Measurements from ENCODE around the gene PRDM1.

PRDM1 gene

DNA sequence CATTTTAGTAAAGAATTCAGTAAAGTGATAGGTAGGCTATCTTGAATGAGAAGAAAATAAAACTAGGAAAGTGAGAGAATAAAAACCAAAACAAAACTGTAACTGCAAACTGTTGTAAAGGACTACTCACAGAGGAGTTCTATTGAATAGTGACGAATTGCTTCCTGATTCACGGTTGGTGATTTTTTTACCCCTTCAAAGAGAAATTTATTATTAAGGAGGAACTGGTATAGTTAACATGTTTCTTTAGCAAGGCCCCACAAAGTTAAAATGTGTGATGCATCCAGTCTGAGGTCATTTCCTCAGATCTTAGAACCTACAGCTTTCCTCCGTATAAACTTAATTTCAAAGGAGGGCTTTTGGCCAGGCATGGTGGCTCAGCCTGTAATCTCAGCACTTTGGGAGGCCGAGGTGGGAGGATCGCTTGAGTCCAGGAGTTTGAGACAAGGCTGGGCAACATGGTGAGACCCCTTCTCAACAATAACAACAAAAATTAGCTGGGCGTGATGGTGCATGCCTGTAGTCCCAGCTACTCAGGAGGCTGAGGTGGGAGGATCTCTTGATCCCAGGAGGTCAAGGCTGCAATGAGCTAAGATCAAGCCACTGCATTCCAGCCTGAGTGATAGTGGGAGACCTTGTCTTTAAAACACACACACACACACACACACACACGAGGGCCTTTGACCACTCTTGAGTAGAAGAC is 8.3 kb downstream of the PRDM1 start:
- FAIRE-seq = no peak
- DNase-seq (ENCODE audit: insufficient read length, low spot score) = no peak

GRCh38 chr6:106094964-106095335 is 8.8 kb downstream of the PRDM1 start:
- no peak for TF ChIP-seq POLR2A (IDR thresholded peaks at IDR 0.05; ENCODE audit: low read depth, low read length)

More for the DNA sequence above, 8.3 kb downstream of the PRDM1 start:
- TF ChIP-seq POLR2A (IDR thresholded peaks at IDR 0.05; ENCODE audit: low read depth, low read length) = no peak

DNA sequence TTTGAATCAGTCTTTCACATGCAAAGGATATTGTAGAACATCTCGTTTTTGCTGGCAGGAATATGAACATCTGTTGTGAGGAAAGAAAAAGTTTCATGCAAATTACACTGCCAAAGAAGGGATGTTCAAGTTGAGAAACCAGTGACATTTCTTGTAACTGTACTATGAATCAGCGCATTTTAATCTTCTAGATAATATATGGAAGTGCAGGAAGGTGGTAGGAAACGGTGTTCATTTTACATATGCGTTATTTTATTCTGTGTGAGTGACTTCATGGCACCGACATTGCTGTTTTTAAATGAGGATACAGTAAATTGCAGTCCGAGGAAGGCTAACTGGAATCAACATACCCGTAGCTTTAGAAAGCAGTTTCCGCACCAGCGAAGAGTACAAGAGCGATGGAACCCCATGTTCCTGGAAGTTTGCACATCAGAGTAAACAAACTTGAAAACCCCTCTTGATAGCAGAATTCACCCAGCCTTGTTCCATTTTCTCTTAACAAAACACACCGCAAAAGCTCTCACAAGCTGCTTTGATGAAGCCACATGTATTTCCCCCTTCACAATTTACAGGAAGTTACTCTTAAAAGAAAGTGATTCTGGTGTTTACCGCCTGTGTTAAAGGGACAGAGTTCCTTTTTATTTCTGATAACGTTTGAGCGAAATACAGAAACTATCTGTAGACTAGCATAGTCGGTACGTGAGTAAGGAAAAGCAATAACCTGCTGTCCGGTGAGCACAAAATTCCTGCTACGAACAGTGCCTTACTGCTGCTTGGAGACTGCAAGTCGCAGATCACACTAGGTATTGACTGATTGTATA is 11.5 kb downstream of the PRDM1 start:
- FAIRE-seq (no peak), DNase-seq (ENCODE audit: insufficient read length, low spot score) (no peak)
- no peak for TF ChIP-seq POLR2A (IDR thresholded peaks at IDR 0.05; ENCODE audit: low read depth, low read length)

More at GRCh38 chr6:106094964-106095335, 8.8 kb downstream of the PRDM1 start:
- DNase-seq (ENCODE audit: insufficient read length, low spot score) (no peak), FAIRE-seq (no peak)

DNA sequence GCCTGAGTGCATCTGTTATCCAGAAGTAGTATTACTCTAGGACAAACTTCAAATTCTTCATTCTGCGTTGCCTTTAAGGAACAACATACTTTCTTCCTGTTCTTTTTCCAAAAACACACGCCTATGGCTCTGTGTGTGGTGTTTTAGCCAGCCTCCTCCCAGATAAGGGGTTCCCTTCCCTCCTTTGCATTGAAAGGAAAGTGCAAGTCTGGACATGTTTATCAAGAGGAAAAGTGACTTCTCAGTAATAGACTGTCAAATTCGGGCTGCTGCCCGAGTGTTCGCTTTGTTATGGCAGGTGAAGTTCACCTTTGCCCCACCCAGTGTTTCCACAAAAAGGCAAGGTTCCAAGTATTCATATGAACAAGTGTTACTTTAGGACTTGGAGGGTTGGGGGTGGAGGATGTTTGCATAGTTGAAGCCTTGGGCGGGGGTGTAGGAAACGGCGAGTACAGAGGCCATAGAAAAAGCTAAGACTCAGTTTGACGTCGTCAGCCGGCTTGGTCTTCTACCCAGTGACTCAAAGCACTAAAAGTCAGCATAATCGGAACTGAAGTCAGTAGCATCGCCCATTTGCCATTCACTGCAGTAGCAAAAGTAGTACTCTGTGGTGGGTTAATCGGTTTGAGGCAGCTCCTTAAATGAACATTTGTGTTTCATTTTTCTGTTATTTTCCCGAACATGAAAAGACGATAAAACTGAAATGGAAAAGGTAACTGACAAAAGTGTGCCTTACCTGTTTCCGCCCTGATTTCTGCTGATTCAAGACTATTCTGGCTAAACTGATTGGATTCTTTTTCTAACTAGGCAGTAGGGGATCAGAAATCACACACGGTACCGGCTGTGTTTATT is 12.5 kb downstream of the PRDM1 start:
- TF ChIP-seq POLR2A (IDR thresholded peaks at IDR 0.05; ENCODE audit: low read depth, low read length) = no peak
- DNase-seq (ENCODE audit: insufficient read length, low spot score) = no peak
- no peak for FAIRE-seq

- no peak for FAIRE-seq
- no peak for TF ChIP-seq POLR2A (IDR thresholded peaks at IDR 0.05; ENCODE audit: low read depth, low read length)
- no peak for DNase-seq (ENCODE audit: insufficient read length, low spot score)
These were observed 13.1 kb downstream of the PRDM1 start for GRCh38 chr6:106099235-106099537.

DNA sequence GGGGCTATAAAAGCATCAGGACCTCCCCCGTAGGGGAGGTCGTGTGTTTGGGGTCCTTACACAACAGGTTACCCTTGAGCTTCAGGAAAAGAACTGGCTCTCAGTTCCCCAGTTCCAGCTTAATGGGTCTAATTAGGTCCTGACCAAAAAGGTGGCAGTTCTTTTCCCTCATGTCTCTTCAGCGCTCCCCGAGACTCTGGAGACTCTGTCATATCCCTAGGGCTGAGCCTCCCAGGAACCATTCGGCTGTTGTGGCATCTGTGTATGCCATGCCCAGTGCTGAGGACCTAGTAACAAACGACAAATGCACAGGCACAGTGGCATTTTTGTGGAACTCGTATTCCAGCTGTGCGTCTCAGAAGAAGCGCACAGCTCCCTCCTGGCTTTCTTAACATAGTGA is 14.6 kb downstream of the PRDM1 start:
- no peak for TF ChIP-seq POLR2A (IDR thresholded peaks at IDR 0.05; ENCODE audit: low read depth, low read length)
- no peak for FAIRE-seq

GRCh38 chr6:106101466-106101865 is 15.3 kb downstream of the PRDM1 start:
- DNase-seq (ENCODE audit: insufficient read length, low spot score) (no peak), FAIRE-seq (no peak)
- TF ChIP-seq POLR2A (IDR thresholded peaks at IDR 0.05; ENCODE audit: low read depth, low read length) = no peak

More for the DNA sequence above, 14.6 kb downstream of the PRDM1 start:
- no peak for DNase-seq (ENCODE audit: insufficient read length, low spot score)

GRCh38 chr6:106102034-106102433 is 15.9 kb downstream of the PRDM1 start:
- FAIRE-seq = no peak
- DNase-seq (ENCODE audit: insufficient read length, low spot score) = no peak
- TF ChIP-seq POLR2A (IDR thresholded peaks at IDR 0.05; ENCODE audit: low read depth, low read length) = no peak

GRCh38 chr6:106102967-106103727 is 17.0 kb downstream of the PRDM1 start:
- no peak for TF ChIP-seq POLR2A (IDR thresholded peaks at IDR 0.05; ENCODE audit: low read depth, low read length)
- DNase-seq (ENCODE audit: insufficient read length, low spot score) (no peak), FAIRE-seq (no peak)

GRCh38 chr6:106103728-106104109 is 17.6 kb downstream of the PRDM1 start:
- DNase-seq (ENCODE audit: insufficient read length, low spot score) (no peak), FAIRE-seq (no peak)
- TF ChIP-seq POLR2A (IDR thresholded peaks at IDR 0.05; ENCODE audit: low read depth, low read length) = no peak

DNA sequence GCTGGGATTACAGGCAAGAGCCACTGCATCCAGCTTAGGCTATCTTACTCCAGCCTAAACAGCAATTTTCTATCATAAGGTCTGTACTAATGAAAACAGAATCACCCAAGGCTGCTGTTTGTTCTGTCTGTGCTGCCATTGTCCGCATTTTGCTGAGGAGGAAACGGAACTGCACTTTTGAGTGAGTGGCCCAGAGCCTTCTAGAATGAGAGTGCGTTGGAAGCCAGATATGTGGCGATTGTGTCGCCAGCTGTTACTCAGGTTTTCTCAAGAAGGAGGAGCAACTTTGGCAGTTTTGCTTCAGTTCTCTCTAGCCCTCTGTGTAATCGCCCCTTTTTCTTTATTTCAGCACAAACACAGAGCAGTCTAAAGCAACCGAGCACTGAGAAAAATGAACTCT is 18.3 kb downstream of the PRDM1 start:
- FAIRE-seq (no peak), DNase-seq (ENCODE audit: insufficient read length, low spot score) (no peak)
- TF ChIP-seq POLR2A (IDR thresholded peaks at IDR 0.05; ENCODE audit: low read depth, low read length) = no peak

DNA sequence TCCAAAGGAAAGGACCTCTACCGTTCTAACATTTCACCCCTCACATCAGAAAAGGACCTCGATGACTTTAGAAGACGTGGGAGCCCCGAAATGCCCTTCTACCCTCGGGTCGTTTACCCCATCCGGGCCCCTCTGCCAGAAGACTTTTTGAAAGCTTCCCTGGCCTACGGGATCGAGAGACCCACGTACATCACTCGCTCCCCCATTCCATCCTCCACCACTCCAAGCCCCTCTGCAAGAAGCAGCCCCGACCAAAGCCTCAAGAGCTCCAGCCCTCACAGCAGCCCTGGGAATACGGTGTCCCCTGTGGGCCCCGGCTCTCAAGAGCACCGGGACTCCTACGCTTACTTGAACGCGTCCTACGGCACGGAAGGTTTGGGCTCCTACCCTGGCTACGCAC is 18.8 kb downstream of the PRDM1 start:
- FAIRE-seq (no peak), DNase-seq (ENCODE audit: insufficient read length, low spot score) (no peak)
- TF ChIP-seq POLR2A (IDR thresholded peaks at IDR 0.05; ENCODE audit: low read depth, low read length) = no peak

DNA sequence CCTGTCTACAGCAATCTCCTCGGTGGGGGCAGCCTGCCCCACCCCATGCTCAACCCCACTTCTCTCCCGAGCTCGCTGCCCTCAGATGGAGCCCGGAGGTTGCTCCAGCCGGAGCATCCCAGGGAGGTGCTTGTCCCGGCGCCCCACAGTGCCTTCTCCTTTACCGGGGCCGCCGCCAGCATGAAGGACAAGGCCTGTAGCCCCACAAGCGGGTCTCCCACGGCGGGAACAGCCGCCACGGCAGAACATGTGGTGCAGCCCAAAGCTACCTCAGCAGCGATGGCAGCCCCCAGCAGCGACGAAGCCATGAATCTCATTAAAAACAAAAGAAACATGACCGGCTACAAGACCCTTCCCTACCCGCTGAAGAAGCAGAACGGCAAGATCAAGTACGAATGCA is 19.4 kb downstream of the PRDM1 start:
- DNase-seq (ENCODE audit: insufficient read length, low spot score) = no peak
- no peak for TF ChIP-seq POLR2A (IDR thresholded peaks at IDR 0.05; ENCODE audit: low read depth, low read length)
- no peak for FAIRE-seq

All from H54 (cell line).